ENCODE measurements around the gene LRPAP1.

Gene LRPAP1

DNA sequence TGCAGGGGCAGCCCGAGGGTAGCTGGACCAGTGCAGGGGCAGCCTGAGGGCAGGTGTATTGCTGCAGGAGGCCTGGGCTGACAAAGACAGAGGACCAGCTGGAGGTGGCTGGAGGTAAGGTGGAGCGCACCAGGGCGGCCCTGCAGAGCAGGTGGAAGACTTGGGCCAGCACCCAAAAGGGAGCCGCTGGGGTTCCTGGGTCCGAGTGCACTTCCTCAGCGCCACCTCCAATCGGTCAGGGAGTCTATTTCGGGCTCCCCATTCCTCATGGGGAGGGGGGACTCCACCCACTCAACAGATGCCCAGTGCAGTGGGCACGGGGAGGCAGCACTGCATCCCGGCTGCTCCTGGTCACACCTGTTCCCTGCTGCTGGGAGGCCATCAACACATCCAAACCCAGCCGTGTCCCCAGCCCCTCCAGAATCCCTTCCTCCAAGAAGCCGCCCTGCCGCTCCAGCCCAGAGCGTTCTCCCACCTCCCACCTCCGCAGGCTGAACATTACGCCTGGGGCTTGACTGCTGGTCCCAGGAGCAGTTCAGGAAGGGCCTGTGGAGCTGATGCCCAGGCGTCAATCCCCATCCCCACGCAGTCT lies 1.5 kb downstream of the LRPAP1 start:
- no peak for DNase-seq

DNA sequence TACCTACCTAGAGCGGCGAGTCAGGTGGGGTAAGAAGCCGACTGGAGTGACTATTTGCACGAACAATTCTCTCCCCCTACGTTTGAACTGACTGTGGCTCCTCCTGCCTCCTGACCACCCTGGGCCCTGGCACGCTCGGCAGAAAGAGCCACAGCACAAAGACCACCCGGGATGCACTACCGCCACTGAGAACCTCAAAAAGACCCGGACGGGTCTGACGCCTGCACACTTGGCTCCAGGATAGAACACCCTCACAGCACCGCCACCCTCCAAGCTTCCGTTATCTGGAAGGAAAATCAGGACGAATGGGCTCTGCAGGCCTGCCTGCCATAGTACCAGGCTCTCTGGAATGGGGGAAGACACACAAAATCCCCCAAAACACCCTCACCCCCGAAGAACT lies 2.2 kb downstream of the LRPAP1 start:
- DNase-seq: no peak

DNA sequence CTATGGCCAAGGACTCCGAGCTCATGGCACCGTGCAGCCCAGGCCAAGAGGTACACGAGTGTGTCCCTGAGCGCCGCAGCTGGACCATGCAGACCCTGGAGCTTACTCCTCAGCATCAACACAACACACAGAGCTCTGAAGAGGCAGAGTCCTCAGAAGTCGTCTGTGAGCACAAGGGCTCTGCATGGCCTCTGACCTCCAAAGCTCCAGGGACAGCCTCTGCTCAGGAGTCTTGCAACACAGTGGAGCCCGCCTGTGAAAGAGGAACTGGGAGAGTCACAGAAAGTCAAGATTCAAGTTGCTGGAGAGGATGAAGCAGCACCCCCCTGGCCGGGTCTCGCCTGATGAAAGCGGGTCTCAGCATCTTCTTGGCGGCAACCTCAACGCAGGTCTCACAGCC lies 2.9 kb downstream of the LRPAP1 start:
- no peak for DNase-seq

DNA sequence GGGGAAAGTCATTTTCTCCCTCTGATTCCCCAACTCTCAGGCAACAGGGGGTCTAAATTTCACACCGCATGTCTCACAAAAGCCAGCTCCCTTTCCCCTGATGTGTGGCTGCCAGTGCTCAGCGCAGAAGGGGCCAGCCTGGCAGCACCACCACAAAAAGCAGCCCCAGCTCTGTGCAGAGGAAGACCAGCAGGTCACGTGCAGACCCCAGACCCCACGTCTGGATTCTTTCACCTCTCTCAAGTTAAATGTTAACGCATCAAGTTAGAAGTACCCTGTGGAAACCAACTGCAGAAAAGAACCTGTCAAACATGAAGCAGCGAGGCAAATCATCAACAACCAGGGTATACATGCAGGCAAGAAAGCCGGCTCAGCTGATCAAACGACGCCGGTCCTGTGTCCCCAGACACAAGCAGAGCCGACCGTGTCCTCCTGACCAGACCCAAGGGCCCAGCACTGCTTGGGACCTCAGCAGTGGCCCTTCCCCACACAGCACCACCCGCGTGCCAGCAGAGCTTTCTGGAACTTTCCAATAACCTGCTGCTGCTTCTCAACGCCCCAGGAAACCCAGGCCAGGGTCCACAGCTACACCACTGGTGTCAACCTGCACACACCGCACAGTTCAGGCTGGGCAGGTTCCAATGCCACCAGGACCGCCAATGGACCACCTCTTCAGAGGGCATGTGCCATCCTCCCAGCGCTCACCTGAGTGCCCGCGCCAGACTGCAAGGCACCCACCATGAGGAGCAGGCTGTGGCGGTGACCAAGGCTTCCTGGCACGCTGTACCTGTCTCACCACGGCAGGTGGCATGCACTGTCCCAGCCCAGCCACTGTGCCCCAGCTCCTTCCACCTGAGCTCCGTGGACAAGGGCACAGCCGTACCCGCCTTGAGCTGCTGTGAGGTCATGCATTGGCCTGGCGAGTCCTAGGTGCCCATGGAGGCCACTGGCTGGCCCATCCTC lies 4.0 kb downstream of the LRPAP1 start:
- no peak for DNase-seq

DNA sequence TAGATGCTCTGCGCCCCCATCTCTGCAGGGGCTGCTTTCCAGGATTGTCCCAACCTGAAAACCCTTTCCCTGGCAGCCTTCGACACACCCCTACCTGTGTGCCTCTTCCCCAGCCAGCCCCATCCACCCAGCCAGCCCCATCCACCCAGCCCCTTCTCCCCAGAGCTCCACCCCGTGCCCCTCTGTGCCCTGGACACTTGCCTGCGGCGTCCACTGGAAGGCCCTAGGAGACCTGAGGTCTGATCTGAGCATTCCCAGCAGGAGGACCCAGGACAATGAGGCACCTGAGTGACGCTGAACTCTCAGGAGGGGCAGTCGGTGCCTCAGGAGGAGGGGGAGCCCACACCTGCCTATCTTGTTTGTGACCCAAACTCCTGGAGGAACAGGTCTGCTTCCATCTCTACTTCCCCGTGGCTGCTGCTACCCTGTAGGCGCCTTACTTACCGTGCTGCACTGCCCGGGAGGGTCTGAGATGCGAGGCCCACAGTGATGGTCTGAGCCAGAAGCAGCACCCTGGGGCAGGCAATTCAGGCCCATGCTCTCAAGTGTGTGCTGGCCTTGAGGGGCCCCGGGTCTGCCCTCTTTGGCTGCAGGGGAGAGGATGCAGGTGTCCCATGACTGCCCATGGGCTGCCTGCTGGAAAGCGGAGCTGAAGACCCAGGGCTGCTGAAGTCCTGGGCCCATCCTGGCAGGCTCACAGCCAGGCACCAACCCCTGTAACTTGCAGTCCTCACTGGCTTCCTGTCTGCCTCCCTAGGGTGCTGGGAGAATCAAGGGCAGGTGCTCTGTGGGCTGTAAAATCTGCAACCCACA lies 4.9 kb downstream of the LRPAP1 start:
- no peak for DNase-seq

DNA sequence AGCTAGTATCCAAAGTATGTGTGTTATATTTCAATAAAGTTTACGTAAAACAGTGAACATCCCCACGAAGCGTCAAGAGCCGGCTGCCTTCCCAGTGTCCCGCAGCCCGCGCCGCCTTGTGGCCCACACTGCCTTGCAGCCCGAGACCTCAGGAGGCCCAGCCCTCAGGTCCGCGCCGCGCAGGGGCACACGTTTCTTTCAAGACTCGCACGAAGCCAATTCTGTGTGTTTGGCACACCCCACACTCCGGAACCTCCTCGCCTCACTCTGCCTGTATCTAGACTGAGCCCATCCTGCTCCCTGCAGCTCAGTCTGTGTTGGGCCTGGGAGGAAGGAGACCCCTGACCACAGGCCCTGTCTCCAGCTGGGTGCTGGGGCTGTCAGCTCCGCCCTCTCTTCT lies 5.8 kb downstream of the LRPAP1 start:
- no peak for DNase-seq

DNA sequence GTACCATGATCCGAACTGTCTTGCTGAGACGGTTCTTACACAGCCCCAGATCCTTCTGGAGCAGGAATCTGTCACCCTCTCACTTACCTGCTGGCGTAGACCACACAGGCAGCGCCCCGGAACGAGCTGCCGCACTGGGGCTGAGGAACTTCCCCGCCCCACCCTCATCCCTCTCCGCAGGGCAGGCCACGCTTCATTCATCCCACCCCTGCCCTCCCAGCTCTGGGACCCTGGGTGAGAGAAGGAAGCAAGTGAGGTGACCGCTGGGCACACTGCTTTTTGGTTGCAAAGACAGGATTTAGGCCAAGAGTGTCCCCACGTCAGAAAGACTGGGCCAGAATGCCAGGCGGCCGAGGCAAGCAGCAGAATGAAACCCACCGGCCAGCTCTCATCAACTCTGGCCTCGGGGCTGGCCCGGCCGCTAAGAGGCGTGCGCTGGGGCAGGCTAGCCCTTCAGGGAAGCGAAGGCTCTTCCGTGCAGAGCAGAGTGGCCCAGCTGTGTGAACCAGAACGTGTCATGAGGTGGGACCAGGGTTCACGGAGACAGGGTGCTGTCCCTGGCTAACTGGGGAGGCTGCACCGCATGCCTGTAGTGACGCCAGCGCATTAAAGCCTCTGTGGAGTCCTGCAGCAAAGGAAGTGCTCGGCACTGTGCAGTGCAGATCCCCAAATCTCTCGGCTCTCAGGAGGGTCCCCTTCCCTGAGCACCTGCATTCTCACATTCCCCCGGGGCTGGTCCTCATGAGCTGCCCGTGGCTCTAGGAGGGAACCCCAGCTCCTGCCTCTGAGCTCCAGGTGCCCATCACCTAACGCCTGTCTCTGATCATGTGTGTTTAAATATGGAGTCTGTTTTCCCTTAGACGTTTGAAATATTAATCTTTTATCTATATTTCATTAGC lies 6.4 kb downstream of the LRPAP1 start:
- no peak for DNase-seq

DNA sequence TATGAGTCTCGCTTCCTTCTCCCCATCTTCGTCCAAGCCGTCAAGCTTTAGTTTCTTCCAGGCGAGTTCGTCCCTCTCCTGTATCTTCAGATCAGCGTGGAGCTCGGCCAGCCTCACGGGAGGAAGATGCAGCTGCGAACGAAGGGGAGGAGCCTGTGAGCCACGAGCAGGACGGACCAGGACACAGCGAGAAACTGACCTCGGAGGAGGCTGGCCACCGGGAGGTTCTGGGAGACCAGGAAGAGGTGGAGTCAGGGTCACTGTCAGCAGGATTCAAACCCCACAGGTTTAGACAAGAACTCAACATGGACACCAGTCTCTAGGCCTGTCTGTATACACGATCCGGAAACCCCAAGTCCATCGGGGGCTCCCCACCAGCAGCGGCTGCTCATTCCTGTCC lies 7.3 kb downstream of the LRPAP1 start:
- DNase-seq: no peak

DNA sequence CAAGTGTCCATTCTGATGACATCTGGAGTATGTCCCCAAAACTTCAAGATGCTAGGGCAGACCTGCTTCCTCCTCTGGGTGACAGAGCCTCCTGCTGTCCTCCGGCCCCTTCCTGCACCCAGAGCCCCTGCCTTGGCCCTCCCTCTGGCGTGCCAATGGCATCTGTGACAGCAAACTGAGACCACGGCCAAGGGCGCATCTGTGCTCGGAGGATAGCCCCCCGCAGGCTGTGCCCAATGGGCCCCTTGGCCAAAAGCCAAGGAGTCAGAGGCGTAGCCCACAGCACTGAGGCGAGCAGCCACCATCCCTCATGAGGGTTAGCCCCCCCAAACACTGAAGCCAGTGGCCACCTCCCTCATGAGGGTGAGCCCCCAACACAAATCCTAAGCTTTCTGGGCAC lies 7.9 kb downstream of the LRPAP1 start:
- no peak for DNase-seq

DNA sequence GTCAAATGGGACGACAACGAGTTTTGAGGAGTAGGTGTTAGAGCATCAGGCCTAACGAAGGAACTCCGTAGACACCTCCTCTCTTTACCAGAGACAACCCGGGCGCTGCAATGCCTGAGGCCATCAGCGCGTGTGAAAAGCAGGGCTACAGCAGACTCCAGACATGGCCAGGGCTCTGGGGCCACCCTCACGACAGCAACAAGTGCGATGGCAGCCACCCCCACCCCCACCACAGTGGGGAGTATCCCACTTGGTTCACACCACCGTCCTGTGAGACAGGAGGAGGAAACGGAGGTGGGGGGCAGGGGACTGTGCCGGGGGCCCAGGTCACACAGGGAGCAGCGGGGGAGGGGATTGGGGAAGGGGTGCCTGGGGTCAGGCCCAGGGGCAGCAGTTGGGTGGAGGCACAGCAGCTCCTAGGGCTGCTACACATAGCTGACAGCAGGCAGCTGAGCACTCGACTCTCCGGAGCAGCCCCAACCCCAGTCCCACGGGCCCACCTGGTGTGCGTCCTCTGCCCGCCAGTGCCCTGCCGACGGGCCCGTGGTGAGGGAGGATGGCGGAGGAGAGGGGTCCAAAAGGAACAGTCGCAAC lies 8.5 kb downstream of the LRPAP1 start:
- DNase-seq: no peak

DNA sequence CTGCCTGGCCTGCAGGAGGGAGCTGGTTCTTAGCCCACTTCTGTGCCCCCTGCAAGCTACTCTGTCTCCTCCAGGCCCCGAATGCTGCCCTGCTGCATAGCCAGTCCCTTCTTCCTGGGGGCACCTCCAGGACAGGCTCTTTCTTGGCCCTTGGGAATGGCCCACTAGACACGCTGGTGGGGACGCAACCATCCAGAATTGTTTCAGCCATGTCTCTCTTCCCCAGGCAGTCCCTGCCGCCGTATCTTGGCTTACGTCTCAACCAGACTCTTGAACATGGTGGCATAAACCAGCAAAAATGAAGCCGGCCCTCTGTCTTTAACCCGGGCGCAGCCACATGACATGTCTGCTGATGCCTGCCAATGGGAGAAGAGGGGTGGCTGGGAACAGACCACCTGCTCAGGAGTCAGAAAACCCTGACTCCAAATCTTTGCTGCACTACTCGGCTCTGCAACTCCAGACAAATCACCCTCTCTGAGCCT lies 9.0 kb downstream of the LRPAP1 start:
- no peak for DNase-seq

DNA sequence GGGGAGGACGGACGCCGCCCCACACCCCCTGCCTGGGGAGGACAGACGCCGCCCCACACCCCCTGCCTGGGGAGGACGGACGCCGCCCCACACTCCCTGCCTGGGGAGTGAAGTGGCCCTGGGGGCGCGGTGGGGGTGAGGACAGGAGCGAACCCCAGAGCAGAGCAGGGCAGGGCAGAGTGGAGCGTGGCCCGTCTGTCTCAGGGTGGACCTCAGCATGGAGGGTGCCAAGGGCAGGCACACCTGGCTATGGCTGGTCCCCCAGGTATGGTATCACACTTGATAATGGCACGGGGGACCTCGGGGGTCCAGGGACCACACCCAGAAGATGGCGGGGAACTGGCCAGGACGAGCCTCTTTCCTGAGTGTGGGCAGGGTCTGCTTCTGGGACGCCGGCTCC lies 9.6 kb downstream of the LRPAP1 start:
- no peak for DNase-seq

DNA sequence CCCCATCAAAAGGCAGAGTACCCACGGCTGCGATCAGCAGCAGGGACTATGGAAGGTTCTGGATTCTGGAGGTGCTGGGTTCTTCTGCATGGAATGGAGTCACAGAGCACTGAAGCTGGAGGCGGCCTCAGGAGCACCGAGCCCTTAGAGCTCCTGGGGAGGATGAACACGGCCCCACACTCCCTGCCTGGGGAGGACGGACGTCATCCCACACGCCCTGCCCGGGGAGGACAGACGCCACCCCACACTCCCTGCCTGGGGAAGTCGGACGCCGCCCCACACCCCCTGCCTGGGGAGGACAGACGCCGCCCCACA lies 9.9 kb downstream of the LRPAP1 start:
- DNase-seq: no peak

DNA sequence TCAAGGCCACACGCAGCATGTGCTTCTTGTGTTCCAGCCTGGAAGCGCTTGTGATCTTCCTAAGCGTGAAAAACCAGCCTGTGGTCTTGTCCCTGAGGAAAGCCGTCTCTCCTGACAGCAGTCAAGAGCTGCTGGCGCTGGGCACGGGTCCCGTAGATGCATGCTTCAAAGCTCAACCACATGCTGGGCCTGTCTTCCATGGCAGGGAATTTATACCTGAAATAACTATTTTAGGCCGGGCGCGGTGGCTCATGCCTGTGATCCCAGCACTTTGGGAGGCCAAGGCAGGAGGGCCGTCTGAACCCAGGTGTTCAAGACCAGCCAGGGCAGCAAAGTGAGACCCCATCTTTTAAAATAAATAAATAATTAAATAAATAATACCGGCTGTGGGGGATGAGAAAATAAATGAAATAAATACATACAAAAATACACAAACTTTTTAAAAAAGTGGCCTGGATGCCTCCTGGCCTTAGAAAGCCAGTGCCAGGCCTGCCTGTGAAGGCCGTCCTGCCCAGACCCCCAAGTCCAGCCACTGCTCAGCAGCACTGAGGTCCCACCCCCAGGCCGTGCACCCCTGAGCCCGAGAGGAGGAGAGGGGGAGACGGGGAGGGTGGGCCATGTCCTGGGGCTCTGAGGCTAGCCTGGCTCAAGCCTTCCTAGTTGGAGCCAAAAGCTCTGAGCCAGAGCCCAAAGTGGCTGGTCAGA lies 10.4 kb downstream of the LRPAP1 start:
- DNase-seq: no peak

DNA sequence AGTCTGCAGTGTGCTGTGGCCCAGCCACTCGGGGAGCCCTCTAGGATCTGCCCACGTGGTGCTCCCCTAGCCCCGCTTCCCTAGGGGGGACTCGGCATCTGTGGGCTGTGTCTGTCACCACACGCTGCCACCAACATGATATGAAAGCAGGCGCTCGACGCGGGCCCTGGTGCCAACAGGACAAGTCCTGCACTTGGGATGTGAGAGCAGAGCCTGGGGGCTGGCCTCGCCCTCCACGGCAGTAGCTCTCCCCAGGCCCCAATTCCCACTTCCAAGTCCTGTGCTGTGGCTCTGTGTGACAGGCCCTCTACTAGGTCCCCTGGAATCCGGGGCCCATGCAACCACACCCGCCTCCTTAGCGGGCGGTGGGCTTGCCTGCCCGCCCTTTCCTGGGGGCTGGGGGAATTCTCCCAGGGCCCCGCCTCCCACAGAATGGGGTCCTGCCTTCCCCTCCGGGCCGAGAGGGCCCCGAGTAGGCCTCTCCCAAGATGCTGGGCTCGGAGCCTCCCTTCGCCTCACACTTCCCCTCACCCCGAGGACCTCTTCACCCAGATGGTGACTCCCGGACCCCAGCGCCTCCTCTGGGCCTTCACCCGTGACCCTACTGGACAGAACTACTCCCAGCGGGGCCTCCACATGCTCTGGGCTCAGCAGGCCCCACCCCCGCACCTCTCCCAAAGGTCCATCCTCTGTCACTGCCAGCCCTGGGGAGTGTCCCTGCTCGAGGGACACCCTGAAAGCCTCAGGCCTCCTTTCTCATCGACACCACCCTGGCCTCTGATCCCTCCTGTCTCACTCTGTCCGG lies 11.2 kb downstream of the LRPAP1 start:
- no peak for DNase-seq

DNA sequence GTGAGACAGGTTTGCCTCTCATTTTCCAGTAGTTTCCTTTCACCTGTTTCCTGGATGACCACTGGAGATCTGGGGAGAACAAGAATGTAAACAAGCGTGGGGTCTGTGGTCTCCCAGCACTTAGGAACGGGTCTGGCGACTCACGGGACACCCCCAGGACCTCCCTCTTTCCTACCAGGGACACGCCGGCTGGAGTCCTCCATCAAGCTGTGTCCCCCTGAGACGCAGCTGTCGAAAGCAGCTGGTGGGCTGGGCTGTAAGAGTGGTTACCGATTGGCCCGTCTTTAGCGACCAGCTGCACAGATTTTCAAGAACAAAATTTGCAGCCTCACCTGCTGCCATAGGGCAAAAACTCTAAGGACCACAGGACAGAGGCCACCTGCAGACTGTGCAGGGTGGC lies 11.9 kb downstream of the LRPAP1 start:
- DNase-seq: no peak

DNA sequence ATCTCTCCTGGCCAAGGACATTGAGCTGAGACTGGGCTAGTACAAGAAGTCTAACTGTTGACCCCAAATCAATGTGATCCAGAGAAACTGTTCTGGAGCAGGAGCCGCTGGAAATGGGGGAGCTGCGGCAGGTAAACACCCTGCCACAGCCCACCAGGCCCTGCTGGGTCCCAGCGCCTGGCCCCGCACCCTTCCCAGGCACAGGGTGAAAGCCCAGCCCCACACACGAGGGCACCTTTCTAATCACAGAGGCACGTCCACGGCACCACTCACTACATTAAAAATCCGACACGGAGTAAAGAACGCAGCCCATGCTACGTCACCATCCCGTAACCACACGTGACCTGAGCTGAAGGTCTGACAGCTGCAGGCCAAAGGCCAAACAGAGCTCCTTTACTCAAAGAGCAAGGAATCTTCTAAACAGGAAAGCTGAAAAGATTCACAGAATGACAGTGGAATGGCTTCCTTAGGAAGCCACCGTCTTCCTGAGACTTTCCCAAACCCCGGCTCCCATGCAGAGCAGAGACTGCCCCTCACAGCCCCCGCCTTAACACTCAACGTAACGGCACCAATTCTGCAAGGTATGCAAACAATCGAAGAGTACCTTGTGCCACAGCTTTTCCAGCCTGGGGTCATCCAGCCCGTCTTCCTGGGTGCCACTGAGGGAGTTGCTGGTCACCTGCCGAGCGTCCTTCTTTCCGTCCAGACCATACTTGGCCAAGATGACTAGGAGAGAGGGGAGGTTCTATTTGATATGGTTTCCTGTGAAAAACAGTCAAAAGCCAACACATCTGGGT lies 12.6 kb downstream of the LRPAP1 start:
- DNase-seq: no peak

DNA sequence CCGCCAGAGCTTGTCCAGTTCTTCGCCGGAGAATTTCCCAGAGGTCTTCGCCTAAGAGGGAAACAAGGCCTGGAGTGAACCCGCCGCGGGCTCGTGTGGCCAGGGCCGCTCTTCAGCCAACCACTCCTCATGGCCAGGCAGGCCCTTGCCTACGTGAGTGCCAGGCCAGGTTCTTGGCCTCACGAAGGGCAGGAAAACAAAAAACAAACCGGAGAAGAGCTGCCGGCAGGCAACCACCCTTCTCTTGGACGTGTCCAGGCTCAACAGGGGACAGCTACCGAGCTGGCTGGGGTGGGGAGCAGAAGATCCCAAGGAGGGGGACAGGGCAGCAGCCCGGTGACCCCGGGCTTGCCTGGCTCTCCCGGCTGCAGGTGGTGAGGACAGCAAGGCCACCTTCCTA lies 13.3 kb downstream of the LRPAP1 start:
- DNase-seq: no peak

DNA sequence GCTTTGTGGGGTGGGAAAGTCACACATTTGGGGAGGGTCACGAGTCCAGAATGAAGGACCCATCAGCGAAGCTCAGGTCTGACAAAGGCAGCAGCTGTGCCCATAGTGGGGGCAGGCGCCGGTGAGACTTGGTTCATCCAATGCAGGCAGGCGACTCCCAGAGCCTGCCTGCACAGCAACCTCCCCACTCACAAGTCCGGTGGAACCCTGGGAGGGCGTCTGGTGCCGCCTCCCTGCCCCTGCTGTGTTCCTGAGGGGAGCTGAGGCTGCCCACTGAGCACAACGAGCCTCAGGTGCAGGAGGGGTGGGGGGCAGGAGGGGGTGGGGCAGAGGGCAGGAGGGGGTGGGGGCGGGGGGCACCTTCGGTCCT lies 13.7 kb downstream of the LRPAP1 start:
- DNase-seq: no peak
